GM12891 (cell line): Measurements from ENCODE around the gene DPP10.

ENCODE experiments used
- POLR2A ChIP-seq: IDR thresholded peaks from 2 replicates; pipeline ENCODE4 v1.6.1; 2011; ENCODE audit warnings: low read depth, low read length, control low read depth
- POLR2AphosphoS5 ChIP-seq: IDR thresholded peaks from 2 replicates; pipeline ENCODE4 v1.6.1; 2011; ENCODE audit warnings: low read depth, low read length, control low read depth
- TAF1 ChIP-seq: IDR thresholded peaks from 2 replicates; pipeline ENCODE4 v1.6.1; 2011; ENCODE audit warnings: low read depth, low read length, control low read depth

DNA sequence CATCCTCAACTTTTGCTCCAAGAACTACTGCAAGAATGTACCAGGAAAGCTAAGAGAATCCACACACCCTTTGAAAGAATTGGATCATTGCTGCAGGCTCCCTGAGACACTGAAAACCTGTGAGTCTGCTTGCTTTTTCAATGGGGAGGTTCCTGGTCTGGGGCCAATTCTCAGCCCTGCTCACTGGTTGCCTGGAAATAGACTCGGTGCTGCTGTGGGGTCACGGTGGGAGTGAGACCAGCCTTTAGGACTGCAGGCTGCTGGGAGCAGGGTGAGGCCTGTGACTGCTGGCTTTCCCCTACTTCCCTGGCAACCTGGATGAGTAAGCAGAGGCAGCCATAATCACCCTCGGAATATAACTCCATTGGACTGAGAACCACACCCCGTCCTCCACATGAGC is 569.3 kb downstream of the DPP10 start:
- TF ChIP-seq POLR2A (no peak), POLR2AphosphoS5 (no peak), TAF1 (no peak)
